OCI-LY1 (cell line): ENCODE results near the gene TM4SF1.

Experiments used
- H2AFZ ChIP-seq: fragments of 200-600 bp; sonication (generic), shearing (Covaris generic); 2 replicates; pipeline ENCODE4 v1.6.0; 2014; ENCODE audit warnings: antibody characterized with exemption, mild to moderate bottlenecking, low read length
- H3F3A ChIP-seq: fragments of 200-600 bp; sonication (generic), shearing (Covaris generic); 2 replicates; pipeline ENCODE4 v1.6.0; 2014; ENCODE audit warnings: mild to moderate bottlenecking, antibody characterized with exemption, low read length, moderate library complexity; ENCODE audit not compliant: insufficient read depth
- H3K27ac ChIP-seq: fragments of 200-600 bp; sonication (generic); 2 replicates; pipeline ENCODE4 v1.5.1; 2014; ENCODE audit warnings: low read length, mixed run types, mild to moderate bottlenecking, low read depth; ENCODE audit not compliant: poor library complexity, severe bottlenecking
- H3K27me3 ChIP-seq: fragments of 200-600 bp; sonication (generic); 2 replicates; pipeline ENCODE4 v1.6.0; 2014; ENCODE audit warnings: antibody characterized with exemption, mild to moderate bottlenecking, low read length, moderate library complexity; ENCODE audit not compliant: insufficient read depth
- H3K36me3 ChIP-seq: fragments of 200-600 bp; sonication (generic); 2 replicates; pipeline ENCODE4 v1.6.1; 2014; ENCODE audit warnings: mild to moderate bottlenecking, antibody characterized with exemption, low read length, moderate library complexity, mixed read lengths; ENCODE audit not compliant: insufficient read depth
- H3K4me1 ChIP-seq: fragments of 200-600 bp; sonication (generic); 2 replicates; pipeline ENCODE4 v1.5.1; 2014; ENCODE audit warnings: mild to moderate bottlenecking, low read length, moderate library complexity; ENCODE audit not compliant: insufficient read depth, severe bottlenecking
- H3K4me2 ChIP-seq: fragments of 200-600 bp; sonication (generic), shearing (Covaris generic); 2 replicates; pipeline ENCODE4 v1.6.1; 2014; ENCODE audit warnings: low read length
- H3K4me3 ChIP-seq: fragments of 200-600 bp; sonication (generic); 2 replicates; pipeline ENCODE4 v1.5.1; 2014; ENCODE audit warnings: low read length, low read depth, mild to moderate bottlenecking, mixed read lengths; ENCODE audit not compliant: poor library complexity, severe bottlenecking
- H3K79me2 ChIP-seq: fragments of 200-600 bp; shearing (Covaris generic); 2 replicates; pipeline ENCODE4 v1.6.1; 2016; ENCODE audit warnings: mixed run types, low read length, mixed read lengths; ENCODE audit not compliant: insufficient read depth
- H3K9ac ChIP-seq: fragments of 200-600 bp; sonication (generic), shearing (Covaris generic); 2 replicates; pipeline ENCODE4 v1.6.1; 2014; ENCODE audit warnings: mild to moderate bottlenecking, low read length, mixed read lengths
- H3K9me2 ChIP-seq: fragments of 200-600 bp; sonication (generic), shearing (Covaris generic); 2 replicates; pipeline ENCODE4 v1.6.1; 2014; ENCODE audit warnings: low read depth, mild to moderate bottlenecking, low read length, mixed read lengths
- H3K9me3 ChIP-seq: fragments of 200-600 bp; shearing (Covaris generic); 2 replicates; pipeline ENCODE4 v1.6.1; 2014; ENCODE audit warnings: low read length, mixed read lengths
- H4K20me1 ChIP-seq: fragments of 200-600 bp; sonication (generic), shearing (Covaris generic); 2 replicates; pipeline ENCODE4 v1.6.0; 2016; ENCODE audit warnings: mild to moderate bottlenecking, low read length; ENCODE audit not compliant: insufficient read depth
- EZH2 ChIP-seq: fragments of 200-600 bp; sonication (generic), shearing (Covaris generic); IDR thresholded peaks from 2 replicates; pipeline ENCODE4 v1.8.0; 2017; ENCODE audit warnings: borderline replicate concordance, mixed run types, mild to moderate bottlenecking, antibody characterized with exemption, low read length, moderate library complexity, mixed read lengths
- TF ChIP-seq, protein P1 (sequence below): fragments of 200-600 bp; sonication (generic), shearing (Covaris generic); IDR thresholded peaks from 2 replicates; pipeline ENCODE4 v1.5.1; 2017; ENCODE audit warnings: mild to moderate bottlenecking, antibody characterized with exemption, low read length, moderate library complexity, mixed read lengths

TM4SF1 gene

DNA sequence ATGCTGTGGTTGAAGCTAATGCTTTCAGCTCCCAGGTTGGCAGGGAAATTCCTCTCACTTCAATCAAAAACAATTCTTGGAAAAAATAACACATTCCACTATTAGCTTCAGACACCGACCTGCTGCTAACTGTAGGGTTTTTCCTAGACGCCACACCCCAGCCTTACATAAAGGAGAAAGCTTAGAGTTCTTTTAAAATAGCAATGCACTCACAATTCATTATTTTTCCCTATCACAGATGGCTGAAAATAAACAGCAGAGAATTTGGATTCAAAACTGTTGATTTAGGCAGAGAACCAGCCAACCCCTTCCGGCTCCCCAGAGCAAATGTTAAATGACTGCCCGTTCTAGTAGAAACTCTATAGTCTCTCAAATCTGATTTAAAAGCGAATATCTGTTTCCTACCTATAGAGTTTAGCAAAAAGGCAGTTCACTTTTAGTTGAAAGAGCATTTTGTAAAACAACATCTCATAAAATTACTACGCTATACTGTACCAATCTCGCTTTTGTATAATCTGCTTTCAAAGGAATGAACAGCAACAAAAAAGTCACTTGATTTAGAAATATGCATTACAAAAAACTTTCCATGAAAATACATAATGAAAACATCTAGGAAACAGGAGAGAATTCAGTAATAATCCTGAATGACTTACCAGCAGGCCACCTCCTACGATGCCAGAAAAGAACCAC lies 586 bp downstream of the TM4SF1 start:
- H3K9ac ChIP-seq: no peak overlapping the region
- H3K9me2 ChIP-seq: no peaks in the 10 kb centered on the region
- no peaks in the 10 kb centered on the region for H4K20me1 ChIP-seq
- H3K4me1 ChIP-seq: no peaks in the 10 kb centered on the region
- H2AFZ ChIP-seq: no peak overlapping the region
- no peak overlapping the region for H3K27ac ChIP-seq
- no peak overlapping the region for H3K4me2 ChIP-seq
- H3K4me3 ChIP-seq: no peak overlapping the region
- H3K27me3 ChIP-seq: no peaks in the 10 kb centered on the region
- no peak for TF ChIP-seq EZH2
- TF ChIP-seq, protein P1, sequence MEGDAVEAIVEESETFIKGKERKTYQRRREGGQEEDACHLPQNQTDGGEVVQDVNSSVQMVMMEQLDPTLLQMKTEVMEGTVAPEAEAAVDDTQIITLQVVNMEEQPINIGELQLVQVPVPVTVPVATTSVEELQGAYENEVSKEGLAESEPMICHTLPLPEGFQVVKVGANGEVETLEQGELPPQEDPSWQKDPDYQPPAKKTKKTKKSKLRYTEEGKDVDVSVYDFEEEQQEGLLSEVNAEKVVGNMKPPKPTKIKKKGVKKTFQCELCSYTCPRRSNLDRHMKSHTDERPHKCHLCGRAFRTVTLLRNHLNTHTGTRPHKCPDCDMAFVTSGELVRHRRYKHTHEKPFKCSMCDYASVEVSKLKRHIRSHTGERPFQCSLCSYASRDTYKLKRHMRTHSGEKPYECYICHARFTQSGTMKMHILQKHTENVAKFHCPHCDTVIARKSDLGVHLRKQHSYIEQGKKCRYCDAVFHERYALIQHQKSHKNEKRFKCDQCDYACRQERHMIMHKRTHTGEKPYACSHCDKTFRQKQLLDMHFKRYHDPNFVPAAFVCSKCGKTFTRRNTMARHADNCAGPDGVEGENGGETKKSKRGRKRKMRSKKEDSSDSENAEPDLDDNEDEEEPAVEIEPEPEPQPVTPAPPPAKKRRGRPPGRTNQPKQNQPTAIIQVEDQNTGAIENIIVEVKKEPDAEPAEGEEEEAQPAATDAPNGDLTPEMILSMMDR: no peak
- no peaks in the 10 kb centered on the region for H3K9me3 ChIP-seq
- H3K79me2 ChIP-seq: no peaks in the 10 kb centered on the region
- H3K36me3 ChIP-seq: no peaks in the 10 kb centered on the region
- no peaks in the 10 kb centered on the region for H3F3A ChIP-seq

DNA sequence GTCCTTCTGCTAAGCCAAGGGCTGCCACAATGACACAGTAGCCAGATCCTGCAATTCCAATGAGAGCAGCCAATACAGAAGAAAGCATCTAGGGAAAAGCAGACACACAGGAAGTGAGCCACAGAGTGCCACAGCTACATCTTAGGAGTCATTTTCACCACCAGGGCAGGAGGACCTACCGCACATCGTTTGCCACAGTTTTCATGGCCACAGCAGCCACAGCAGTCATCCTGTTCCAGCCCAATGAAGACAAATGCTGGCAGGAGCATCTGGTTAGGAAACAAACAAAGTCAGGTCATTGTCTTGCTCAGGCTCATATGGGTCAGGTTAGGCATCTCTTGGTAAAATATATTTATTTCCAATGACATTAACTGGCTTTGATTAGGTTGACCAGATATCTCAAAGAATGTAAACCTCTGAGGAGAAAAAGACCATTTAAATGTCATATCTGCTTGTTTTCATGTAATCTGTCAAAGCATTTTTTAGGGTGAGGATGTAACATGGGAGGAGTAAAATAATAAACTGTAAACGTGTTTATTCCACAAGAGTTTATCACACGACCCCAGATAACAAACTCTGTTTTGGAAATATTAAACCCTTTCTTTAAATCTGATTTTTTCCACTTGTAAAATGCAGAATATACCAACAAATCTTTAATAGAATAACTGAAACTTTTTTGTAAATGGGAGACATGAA lies 1.8 kb downstream of the TM4SF1 start:
- Histone ChIP-seq H3F3A (no peaks in the 10 kb centered on the region), H3K27me3 (no peaks in the 10 kb centered on the region), H3K79me2 (no peaks in the 10 kb centered on the region), H3K36me3 (no peaks in the 10 kb centered on the region), H3K9ac (no peak overlapping the region), H2AFZ (no peak overlapping the region), H3K27ac (no peak overlapping the region), H3K4me3 (no peak overlapping the region), H3K4me1 (no peaks in the 10 kb centered on the region), H3K9me2 (no peaks in the 10 kb centered on the region), H3K9me3 (no peaks in the 10 kb centered on the region), H3K4me2 (no peak overlapping the region), H4K20me1 (no peaks in the 10 kb centered on the region)
- TF ChIP-seq, protein P1: no peak
- no peak for TF ChIP-seq EZH2

DNA sequence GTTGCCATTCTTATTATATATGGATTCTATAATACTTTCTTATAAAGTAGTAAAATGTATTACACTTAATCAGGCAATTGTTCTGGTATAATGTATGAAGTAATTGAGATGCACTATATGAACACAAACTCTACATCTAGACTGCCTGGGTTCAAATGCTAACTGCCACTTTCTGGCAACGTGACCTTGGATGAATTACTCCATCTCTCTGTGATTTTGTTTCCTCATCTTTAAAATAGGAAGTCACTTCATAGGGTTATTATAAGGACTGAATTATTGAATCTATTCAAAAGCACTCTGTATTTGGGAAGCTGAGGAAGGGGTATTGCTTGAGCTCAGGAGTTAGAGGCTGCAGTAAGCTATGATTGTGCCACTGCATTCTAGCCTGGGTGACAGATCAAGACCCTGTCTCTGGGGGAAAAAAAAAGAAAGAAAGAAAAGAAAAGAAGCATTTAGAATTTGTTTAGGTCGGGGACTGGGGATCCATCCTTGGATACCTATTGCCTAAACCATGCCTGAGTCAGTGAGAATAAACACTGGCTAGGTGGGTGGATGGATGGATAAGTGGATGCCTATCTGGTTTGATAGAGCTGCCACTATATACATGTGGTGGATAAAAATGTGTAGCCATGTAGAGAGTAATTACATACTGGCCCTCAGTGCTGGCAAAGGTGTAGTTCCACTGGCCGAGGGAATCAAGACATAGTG lies 2.5 kb downstream of the TM4SF1 start:
- Histone ChIP-seq H3F3A (no peaks in the 10 kb centered on the region), H3K27me3 (no peaks in the 10 kb centered on the region), H3K36me3 (no peaks in the 10 kb centered on the region), H3K4me3 (no peak overlapping the region), H3K9ac (no peak overlapping the region), H3K4me1 (no peaks in the 10 kb centered on the region), H3K27ac (no peak overlapping the region), H3K9me3 (no peaks in the 10 kb centered on the region), H3K4me2 (no peak overlapping the region), H2AFZ (no peak overlapping the region), H3K79me2 (no peaks in the 10 kb centered on the region), H3K9me2 (no peaks in the 10 kb centered on the region), H4K20me1 (no peaks in the 10 kb centered on the region)
- no peak for TF ChIP-seq EZH2
- TF ChIP-seq, protein P1: no peak
